K562 (cell line): Measurements from ENCODE around the gene PCBP4. TPM values are rescaled to one million over a fixed set of nuclear protein-coding genes. Genes with fewer than 3 reads are reported as not detected.

Experiments
- ATAC-seq: fragments of 200-7000 bp; cut with Tn5 transposase; 3 replicates; pipeline ENCODE4 v1.9.1; 2020; ENCODE audit warnings: moderate library complexity
- BruUV-seq: library from RNA; stranded (reverse); fragments of 400-500 nt; replicated peaks from 2 replicates; lab custom pipeline; 2021; lab: Mats Ljungman, UMichigan
- CTCF ChIA-PET: fragments of 300-600 bp; formaldehyde crosslinking; extraction: SDS; loops from one replicate; lab custom pipeline; 2021; ENCODE audit warnings: low intra/inter-chr PET ratio; lab: Yijun Ruan, JAX
- POLR2A ChIA-PET: fragments of 300-600, 350-650 bp; sonication (Branson Sonifier 250); formaldehyde crosslinking; extraction: SDS; loops from one replicate; lab custom pipeline; 2021; ENCODE audit warnings: antibody characterized with exemption, inconsistent platforms; lab: Yijun Ruan, JAX
- DNase-seq, 4 experiments: peaks; one replicate each; pipeline versions ENCODE4 v3.0.0 to v3.0.0-alpha.2; 2011 to 2018; ENCODE audit warnings: low spot score in 3 of 4, mixed read lengths in 3 of 4; ENCODE audit errors: extremely low read depth in 1 of 4
- FAIRE-seq: peaks from 2 replicates; lab custom pipeline; 2011; peaks lifted over from hg19 to GRCh38; lab: Jason Lieb, UNC
- H2AFZ ChIP-seq: 2 replicates; pipeline ENCODE4 v1.6.0; 2011; ENCODE audit warnings: low read depth, low read length, control low read depth, inconsistent platforms
- H3K27ac ChIP-seq: fragments of 200-600 bp; 3 replicates; pipeline ENCODE4 v1.8.0; 2011; ENCODE audit warnings: low read depth, mild to moderate bottlenecking, control low read depth, inconsistent platforms, low read length, moderate library complexity, mixed read lengths; ENCODE audit errors: extremely low read depth
- H3K27me3 ChIP-seq, 2 experiments: fragments of 300-600 bp in 1 of 2; 2 replicates in 1 of 2; 3 replicates in 1 of 2; pipeline versions ENCODE4 v1.6.0 to v1.8.0; 2011; ENCODE audit warnings: inconsistent platforms in 2 of 2, low read length in 2 of 2, mild to moderate bottlenecking in 1 of 2, mixed read lengths in 1 of 2, moderate library complexity in 1 of 2; ENCODE audit not compliant: control insufficient read depth in 2 of 2, insufficient read depth in 2 of 2
- H3K36me3 ChIP-seq: fragments of 300-600 bp; 3 replicates; pipeline ENCODE4 v1.8.0; 2011; ENCODE audit warnings: mild to moderate bottlenecking, low read length, inconsistent platforms; ENCODE audit not compliant: control insufficient read depth, insufficient read depth
- H3K4me1 ChIP-seq, 2 experiments: fragments of 200-600 bp in 1 of 2; replicated peaks in 1 of 2; 2 replicates in 1 of 2; 3 replicates in 1 of 2; pipeline versions ENCODE4 v1.5.1 to v1.8.0; 2011; ENCODE audit warnings: inconsistent platforms in 2 of 2, low read length in 2 of 2, mild to moderate bottlenecking in 1 of 2, mixed read lengths in 1 of 2, moderate library complexity in 1 of 2; ENCODE audit not compliant: control insufficient read depth in 2 of 2, insufficient read depth in 2 of 2
- H3K4me2 ChIP-seq: 2 replicates; pipeline ENCODE4 v1.6.1; 2011; ENCODE audit warnings: low read length, control low read depth, inconsistent platforms, mixed read lengths; ENCODE audit not compliant: insufficient read depth
- H3K4me3 ChIP-seq: fragments of 200-600 bp; sonication (generic), shearing (Covaris generic); 2 replicates; pipeline ENCODE4 v1.5.1; 2016; ENCODE audit warnings: control low read depth, inconsistent platforms
- H3K79me2 ChIP-seq: fragments of 200-600 bp; 3 replicates; pipeline ENCODE4 v1.8.0; 2011; ENCODE audit warnings: low read length, inconsistent platforms; ENCODE audit not compliant: control insufficient read depth, insufficient read depth
- H3K9ac ChIP-seq, 2 experiments: 2 replicates each; pipeline versions ENCODE4 v1.6.0 to v1.6.1; 2011; ENCODE audit warnings: low read depth in 2 of 2, low read length in 2 of 2, control low read depth in 1 of 2, inconsistent platforms in 1 of 2, mild to moderate bottlenecking in 1 of 2, mixed read lengths in 1 of 2; ENCODE audit not compliant: insufficient read depth in 1 of 2
- H3K9me1 ChIP-seq: one replicate; pipeline ENCODE4 v1.6.0; 2011; ENCODE audit warnings: inconsistent platforms, mild to moderate bottlenecking, low read length, moderate library complexity; ENCODE audit not compliant: control insufficient read depth, insufficient read depth
- H3K9me3 ChIP-seq: replicated peaks from 2 replicates; pipeline ENCODE4 v1.5.1; 2011; ENCODE audit warnings: low read depth, low read length, inconsistent platforms; ENCODE audit not compliant: control insufficient read depth, insufficient read depth
- H4K20me1 ChIP-seq: replicated peaks from 2 replicates; pipeline ENCODE4 v1.6.1; 2011; ENCODE audit warnings: low read length, inconsistent platforms, mixed read lengths; ENCODE audit not compliant: control insufficient read depth, insufficient read depth
- CREB3 ChIP-seq: fragments of 450-650 bp; conservative IDR thresholded peaks from 2 replicates; pipeline ENCODE4 v1.6.1; 2016; ENCODE audit warnings: missing genetic modification characterization, low read depth, mild to moderate bottlenecking, missing compliant biosample characterization, moderate library complexity
- DPF2 ChIP-seq: fragments of 450-650 bp; IDR thresholded peaks from 2 replicates; pipeline ENCODE4 v1.6.1; 2016
- RREB1 ChIP-seq: fragments of 250-450 bp; sonication (Bioruptor Pico); IDR thresholded peaks from 2 replicates; pipeline ENCODE4 v1.4.0; 2020
- SPI1 ChIP-seq: IDR thresholded peaks from 2 replicates; pipeline ENCODE4 v1.6.1; 2011; ENCODE audit warnings: low read depth, low read length, control low read depth, borderline replicate concordance
- ZKSCAN1 ChIP-seq: fragments of 150-350 bp; IDR thresholded peaks from 2 replicates; pipeline ENCODE4 v1.6.1; 2016; ENCODE audit warnings: low read depth, low read length
- ZNF239 ChIP-seq: fragments of 250-450 bp; sonication (Bioruptor Pico); IDR thresholded peaks from 2 replicates; pipeline ENCODE4 v1.4.0; 2020; ENCODE audit warnings: mild to moderate bottlenecking
- WGBS: fragments of 100-300 bp; shearing (Covaris generic); methylation state at CpG from one replicate; pipeline ENCODE4 v1.1.6; 2016; ENCODE audit warnings: low coverage, mixed read lengths; ENCODE audit not compliant: insufficient coverage; ENCODE audit errors: missing lambda C conversion rate; 5-methylcytosine and 5-hydroxymethylcytosine counted together
- in situ Hi-C: fragments of 300-500 bp; cut with MboI; formaldehyde crosslinking; loops from 4 replicates; pipeline ENCODE4 v1.15.0; 2018; ENCODE audit warnings: inconsistent platforms, mixed read lengths
- intact Hi-C: fragments of 100-400 bp; cut with micrococcal nuclease; formaldehyde crosslinking; loops from 2 replicates; pipeline ENCODE4 v1.14.2; 2022
- polyA plus RNA-seq, 8 experiments: library from polyadenylated mRNA; depleted of rRNA in 4 of 8; stranded (reverse) in 5 of 8; unstranded in 3 of 8; fragments of >200 nt; fragmentation: Nextera tagmentation in 2 of 8; fragmentation: Illumina TruSeq in 1 of 8; extraction: Ambion mirVana in 2 of 8; extraction: Trizol in 1 of 8; gene quantifications; 2 replicates each; pipeline versions ENCODE4 v1.2.1 to v1.2.3, GENCODE V29; 2011 to 2014; ENCODE audit warnings: inconsistent platforms in 1 of 8, missing spikeins in 1 of 8
- total RNA-seq, 7 experiments: library from RNA; depleted of rRNA in 6 of 7; stranded (reverse); fragments of >200 nt in 6 of 7; fragmentation: Illumina TruSeq in 2 of 7; extraction: Trizol in 2 of 7; gene quantifications; 2 replicates each; pipeline versions ENCODE4 v1.2.1 to v1.2.3, GENCODE V29; 2011 to 2021; ENCODE audit warnings: low replicate concordance in 1 of 7

The PCBP4 gene
- total and polyA plus RNA-seq, 9 of the 15 experiments (the other 6 are each of a cell fraction or from before 2014, with no cell fraction given), result 0.06 to 5.8 (median 2.6) TPM

GRCh38 chr3:51954713-51955112 lies 12.5 kb downstream of the PCBP4 start:
- FAIRE-seq (no peak), ATAC-seq (no peak), DNase-seq (no peak)
- ChIA-PET POLR2A (interaction anchor here (0.6 to 1.1 kb wide), 4 partner anchors 10 to 104 kb away, joined by 3 to 5 read pairs (median 4); partner anchors contain the start of gene PARP3), CTCF (no interaction called here)
- Histone ChIP-seq H3K4me1 (peaks cover 0 to 7% of the 10 kb centered on the region in 2 experiments; a peak in 1 of 5 replicates), H3K79me2 (no peaks in the 10 kb centered on the region), H3K4me2 (no peak overlapping the region), H4K20me1 (no peaks in the 10 kb centered on the region), H3K4me3 (no peak overlapping the region), H2AFZ (no peak overlapping the region), H3K9ac (no peak overlapping the region), H3K27me3 (peaks cover 0 to 4% of the 10 kb centered on the region in 2 experiments; a peak in 2 of 5 replicates), H3K9me1 (no peaks in the 10 kb centered on the region), H3K9me3 (no peaks in the 10 kb centered on the region), H3K27ac (no peak overlapping the region), H3K36me3 (no peaks in the 10 kb centered on the region)
- 11% methylated on average over 1 of the region's 1 CpG for WGBS
- peak; percentile 15; the same call in 1 of the 2 replicates for TF ChIP-seq ZKSCAN1
- no peak for TF ChIP-seq CREB3 (tag)
- no peak for TF ChIP-seq ZNF239
- no peak for TF ChIP-seq DPF2
- no TSS peak for BruUV-seq
- intact Hi-C loops (no loop called here), in situ Hi-C loops (no loop called here)

- Histone ChIP-seq H2AFZ (no peak overlapping the region), H3K27me3 (peaks cover 0 to 4% of the 10 kb centered on the region in 2 experiments; a peak in 2 of 5 replicates), H4K20me1 (no peaks in the 10 kb centered on the region), H3K79me2 (no peaks in the 10 kb centered on the region), H3K27ac (no peak overlapping the region), H3K4me1 (peaks cover 0 to 5% of the 10 kb centered on the region in 2 experiments; a peak in 1 of 5 replicates), H3K9me3 (no peaks in the 10 kb centered on the region), H3K9ac (no peak overlapping the region), H3K4me2 (no peak overlapping the region)
- ATAC-seq (no peak), DNase-seq (no peak), FAIRE-seq (no peak)
- CTCF ChIA-PET, result no interaction called here
- in situ Hi-C loops, result no loop called here
- POLR2A ChIA-PET, result interaction anchor here (0.6 to 1.1 kb wide), 4 partner anchors 9 to 104 kb away, joined by 3 to 5 read pairs (median 4); partner anchors contain the start of gene PARP3
- WGBS, result 0% methylated on average over 5 of the region's 6 CpGs
- no peak for TF ChIP-seq RREB1
- TF ChIP-seq SPI1, result peak; percentile 61; the same call in 1 of the 2 replicates
- TF ChIP-seq, all 486 proteins: peak for 1
- Histone ChIP-seq H3K4me3 (no peak overlapping the region), H3K9me1 (no peaks in the 10 kb centered on the region), H3K36me3 (no peaks in the 10 kb centered on the region)
- no TSS peak for BruUV-seq
- intact Hi-C loops, result no loop called here
Measured at GRCh38 chr3:51954105-51954504, 13.1 kb downstream of the PCBP4 start.
